GM12878 (cell line): Measurements from ENCODE around the gene EXOC4. TPM values are rescaled to one million over a fixed set of nuclear protein-coding genes. Genes with fewer than 3 reads are reported as not detected.

Experiments used
- ATAC-seq: fragments of 200-7000 bp; cut with Tn5 transposase; 3 replicates; pipeline ENCODE4 v1.9.1; 2020; ENCODE audit warnings: mild to moderate bottlenecking, moderate library complexity
- BruUV-seq: library from RNA; stranded (reverse); fragments of 400-500 nt; replicated peaks from 2 replicates; lab custom pipeline; 2021; lab: Mats Ljungman, UMichigan
- CTCF ChIA-PET: fragments of 300-600 bp; sonication (Branson Sonifier 250); formaldehyde crosslinking; extraction: SDS; loops from one replicate; lab custom pipeline; 2021; ENCODE audit warnings: inconsistent platforms; lab: Yijun Ruan, JAX
- POLR2A ChIA-PET: fragments of 350-600 bp; formaldehyde crosslinking; extraction: SDS; loops from one replicate; lab custom pipeline; 2021; ENCODE audit warnings: inconsistent platforms; lab: Charles Lee
- RAD21 ChIA-PET: fragments of 300-600 bp; sonication (Branson Sonifier 250); formaldehyde crosslinking; loops from one replicate; lab custom pipeline; 2023; ENCODE audit warnings: antibody characterized with exemption; ENCODE audit not compliant: unreplicated experiment; lab: Charles Lee
- SMC1A ChIA-PET: fragments of 300-600 bp; sonication (Branson Sonifier 250); formaldehyde crosslinking; loops from one replicate; lab custom pipeline; 2023; ENCODE audit not compliant: unreplicated experiment, uncharacterized antibody; lab: Charles Lee
- DNase-seq: peaks from one replicate; pipeline ENCODE4 v3.0.0-alpha.2; 2011; ENCODE audit warnings: low read depth, low spot score
- FAIRE-seq: peaks from 3 replicates; lab custom pipeline; 2011; peaks lifted over from hg19 to GRCh38; lab: Jason Lieb, UNC
- H2AFZ ChIP-seq: 2 replicates; pipeline ENCODE4 v1.6.0; 2011; ENCODE audit warnings: low read depth, low read length, control low read depth; ENCODE audit not compliant: control insufficient read depth
- H3K27ac ChIP-seq: 2 replicates; pipeline ENCODE4 v1.5.1; 2011; ENCODE audit warnings: control low read depth; ENCODE audit not compliant: control insufficient read depth, insufficient read depth
- H3K27me3 ChIP-seq, 2 experiments: replicated peaks in 1 of 2; 2 replicates each; pipeline versions ENCODE4 v1.6.0 to v1.6.1; 2011; ENCODE audit warnings: low read length in 1 of 2; ENCODE audit not compliant: control insufficient read depth in 2 of 2, insufficient read depth in 2 of 2
- H3K36me3 ChIP-seq, 2 experiments: 2 replicates each; pipeline ENCODE4 v1.5.1; 2011; ENCODE audit warnings: low read length in 1 of 2; ENCODE audit not compliant: control insufficient read depth in 2 of 2, insufficient read depth in 2 of 2
- H3K4me1 ChIP-seq: 2 replicates; pipeline ENCODE4 v1.6.1; 2011; ENCODE audit warnings: mild to moderate bottlenecking, low read length, moderate library complexity, mixed read lengths; ENCODE audit not compliant: control insufficient read depth, insufficient read depth
- H3K4me2 ChIP-seq: 2 replicates; pipeline ENCODE4 v1.6.0; 2011; ENCODE audit warnings: control low read depth; ENCODE audit not compliant: control insufficient read depth, insufficient read depth
- H3K4me3 ChIP-seq: fragments of 200-600 bp; sonication (generic); 2 replicates; pipeline ENCODE4 v1.5.1; 2016
- H3K79me2 ChIP-seq: 2 replicates; pipeline ENCODE4 v1.6.0; 2011; ENCODE audit warnings: low read length; ENCODE audit not compliant: control insufficient read depth, insufficient read depth
- H3K9ac ChIP-seq: 2 replicates; pipeline ENCODE4 v1.8.0; 2011; ENCODE audit warnings: low read length, control low read depth, mixed read lengths; ENCODE audit not compliant: control insufficient read depth, insufficient read depth
- H3K9me3 ChIP-seq: replicated peaks from 3 replicates; pipeline ENCODE4 v1.5.1; 2011; ENCODE audit warnings: mild to moderate bottlenecking, low read length; ENCODE audit not compliant: control insufficient read depth, insufficient read depth
- H4K20me1 ChIP-seq: 2 replicates; pipeline ENCODE4 v1.6.0; 2011; ENCODE audit not compliant: control insufficient read depth, insufficient read depth
- BMI1 ChIP-seq: fragments of 450-650 bp; IDR thresholded peaks from 2 replicates; pipeline ENCODE4 v1.6.1; 2016; ENCODE audit warnings: mild to moderate bottlenecking, moderate library complexity, borderline replicate concordance
- E4F1 ChIP-seq: fragments of 450-650 bp; IDR thresholded peaks from 2 replicates; pipeline ENCODE4 v1.6.1; 2018; ENCODE audit warnings: borderline replicate concordance, mild to moderate bottlenecking; ENCODE audit not compliant: partially characterized antibody
- HDAC6 ChIP-seq: fragments of 200-600 bp; sonication (generic); IDR thresholded peaks from one replicate; pipeline ENCODE4 v1.8.0; 2017; ENCODE audit warnings: antibody characterized with exemption; ENCODE audit not compliant: unreplicated experiment
- KDM1A ChIP-seq: fragments of 200-600 bp; sonication (generic); IDR thresholded peaks from 2 replicates; pipeline ENCODE4 v1.6.1; 2016; ENCODE audit warnings: borderline replicate concordance
- POLR2A ChIP-seq: IDR thresholded peaks from 2 replicates; pipeline ENCODE4 v1.6.1; 2011; ENCODE audit warnings: low read depth, mild to moderate bottlenecking, low read length
- TCF12 ChIP-seq: IDR thresholded peaks from 2 replicates; pipeline ENCODE4 v1.6.1; 2011; ENCODE audit warnings: low read depth, mild to moderate bottlenecking, low read length
- ZNF622 ChIP-seq: fragments of 450-650 bp; IDR thresholded peaks from 2 replicates; pipeline ENCODE4 v1.6.1; 2017; ENCODE audit warnings: mild to moderate bottlenecking, inconsistent platforms
- WGBS: methylation state at CpG from one replicate; pipeline ENCODE4 v1.1.6; 2016; ENCODE audit warnings: low lambda C conversion rate; ENCODE audit not compliant: insufficient replicate concordance, insufficient coverage; ENCODE audit errors: missing lambda C conversion rate; 5-methylcytosine and 5-hydroxymethylcytosine counted together
- in situ Hi-C: fragments of 300-500 bp; cut with MboI; formaldehyde crosslinking; loops from 9 replicates; pipeline ENCODE4 v1.14.3; 2018; ENCODE audit warnings: mixed read lengths
- intact Hi-C: fragments of 100-400 bp; cut with micrococcal nuclease; formaldehyde crosslinking; loops from one replicate; pipeline ENCODE4 v1.14.2; 2022; ENCODE audit not compliant: unreplicated experiment
- polyA plus RNA-seq, 11 experiments: library from polyadenylated mRNA; depleted of rRNA in 4 of 11; unstranded in 6 of 11; stranded (reverse) in 5 of 11; fragments of >200 nt; fragmentation: Nextera tagmentation in 4 of 11; fragmentation: Illumina TruSeq in 1 of 11; extraction: Ambion mirVana in 4 of 11; extraction: Trizol in 1 of 11; gene quantifications; 1 replicate in 1 of 11; 2 replicates in 10 of 11; pipeline versions ENCODE4 v1.2.1 to v1.2.3, GENCODE V29; 2011 to 2016; ENCODE audit warnings: inconsistent platforms in 2 of 11, missing spikeins in 2 of 11, low read depth in 1 of 11
- total RNA-seq, 4 experiments: library from RNA; depleted of rRNA in 3 of 4; stranded (reverse); fragments of >200 nt in 3 of 4; fragmentation: Illumina TruSeq in 1 of 4; extraction: Trizol in 1 of 4; gene quantifications; 2 replicates each; pipeline versions ENCODE4 v1.2.1 to v1.2.3, GENCODE V29; 2013 to 2021

EXOC4 gene
- total and polyA plus RNA-seq, 10 of the 15 experiments (the other 5 are each of a cell fraction or from before 2014, with no cell fraction given), result 13.2 to 44.5 (median 29.6) TPM

DNA sequence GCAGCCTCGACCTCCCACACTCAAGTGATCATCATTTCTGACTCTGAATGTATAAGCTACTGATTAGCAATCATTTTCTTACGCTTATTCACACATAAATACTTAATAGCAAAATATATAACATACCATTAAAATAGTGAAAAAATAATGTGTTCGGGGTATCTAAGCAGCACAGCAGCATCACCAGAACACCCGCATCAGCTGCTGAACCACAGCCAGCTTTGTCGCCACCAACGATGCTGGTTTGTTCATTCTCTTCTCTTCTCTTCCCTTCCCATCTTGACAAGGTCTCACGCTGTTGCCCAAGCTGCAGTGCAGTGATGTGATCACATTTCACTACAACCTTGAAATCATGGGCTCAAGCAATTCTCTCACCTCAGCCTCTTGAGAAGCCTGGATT lies 449.2 kb downstream of the EXOC4 start:
- no TSS peak for BruUV-seq
- RAD21 ChIA-PET, result no interaction called here
- in situ Hi-C loops, result no loop called here
- 77% methylated on average over 4 of the region's 7 CpGs for WGBS
- no peaks in the 10 kb centered on the region for H3K36me3 ChIP-seq
- no peaks in the 10 kb centered on the region for H3K4me1 ChIP-seq
- no peak for TF ChIP-seq KDM1A
- TF ChIP-seq HDAC6, result no peak
- no peak for TF ChIP-seq POLR2A
- TF ChIP-seq E4F1, result no peak
- TF ChIP-seq TCF12, result no peak
- TF ChIP-seq ZNF622, result no peak
- TF ChIP-seq BMI1, result no peak
- SMC1A ChIA-PET, result no interaction called here
- no peaks in the 10 kb centered on the region for H3K9me3 ChIP-seq
- POLR2A ChIA-PET, result no interaction called here
- no peak overlapping the region for H3K9ac ChIP-seq
- H3K4me2 ChIP-seq, result no peak overlapping the region
- FAIRE-seq (no peak), DNase-seq (no peak), ATAC-seq (no peak)
- CTCF ChIA-PET, result no interaction called here
- intact Hi-C loops, result no loop called here
- H3K4me3 ChIP-seq, result no peak overlapping the region
- no peaks in the 10 kb centered on the region for H4K20me1 ChIP-seq
- H3K27ac ChIP-seq, result no peak overlapping the region
- no peaks in the 10 kb centered on the region for H3K27me3 ChIP-seq
- no peaks in the 10 kb centered on the region for H3K79me2 ChIP-seq
- no peak overlapping the region for H2AFZ ChIP-seq
